SKM-1 treated with dmso at 0.1 percent for 144 hours (cell line): ENCODE data around the gene ZNF618.

Experiments used
- DNase-seq: peaks from one replicate; lab custom pipeline; 2025; ENCODE audit not compliant: unreplicated experiment; lab: John Stamatoyannopoulos, UW

ZNF618 gene

GRCh38 chr9:113882181-113882580, 6.1 kb downstream of the ZNF618 start:
- DNase-seq = no peak

DNA sequence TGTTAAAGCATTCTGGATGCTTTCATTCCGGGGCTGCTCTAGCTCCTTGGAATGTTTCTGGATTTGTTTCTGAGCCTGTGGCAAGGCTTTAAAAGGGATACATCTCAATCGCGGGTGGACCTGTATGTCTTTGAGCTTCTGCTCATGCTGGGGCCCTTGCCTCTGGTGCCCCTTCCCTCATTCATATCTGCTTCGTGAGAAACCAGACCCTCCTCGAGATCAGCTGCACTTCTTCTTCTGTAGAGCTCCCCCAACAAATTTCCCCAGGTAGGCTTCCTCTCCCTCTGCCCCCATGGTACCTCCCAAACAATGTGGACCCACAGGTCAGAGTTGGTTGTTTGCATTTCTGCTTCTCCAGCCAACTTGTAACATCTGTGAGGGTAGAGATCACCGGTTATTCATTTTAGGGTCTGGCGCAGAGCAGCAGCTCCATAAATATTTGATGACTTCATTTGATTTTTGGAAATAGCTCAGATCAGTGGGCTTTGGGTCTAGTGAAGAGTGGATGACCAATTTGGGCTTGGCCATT, 6.6 kb downstream of the ZNF618 start:
- DNase-seq = no peak

GRCh38 chr9:113885183-113886025, 9.3 kb downstream of the ZNF618 start:
- DNase-seq = no peak

- no peak for DNase-seq
These were observed 9.9 kb downstream of the ZNF618 start for GRCh38 chr9:113886026-113886369.

DNA sequence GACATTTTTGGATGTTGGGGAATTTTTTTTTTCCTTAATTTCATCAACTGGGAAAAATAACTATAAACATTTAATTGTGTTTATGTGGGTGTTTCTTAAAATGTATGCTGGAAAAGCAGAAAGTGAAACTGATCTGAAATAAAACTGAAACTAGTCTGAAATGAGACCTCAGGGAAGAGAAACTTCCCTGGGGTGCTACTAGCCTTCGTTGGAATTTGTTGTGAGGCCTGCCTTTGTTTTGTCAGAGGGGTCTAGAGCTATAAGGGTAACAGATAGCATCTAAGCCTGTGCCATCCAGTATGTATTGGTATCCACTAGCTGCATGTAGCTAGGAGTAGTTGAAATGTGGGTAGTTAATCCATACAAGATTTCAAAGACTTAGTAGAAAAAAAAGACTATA, 10.4 kb downstream of the ZNF618 start:
- DNase-seq = no peak

DNA sequence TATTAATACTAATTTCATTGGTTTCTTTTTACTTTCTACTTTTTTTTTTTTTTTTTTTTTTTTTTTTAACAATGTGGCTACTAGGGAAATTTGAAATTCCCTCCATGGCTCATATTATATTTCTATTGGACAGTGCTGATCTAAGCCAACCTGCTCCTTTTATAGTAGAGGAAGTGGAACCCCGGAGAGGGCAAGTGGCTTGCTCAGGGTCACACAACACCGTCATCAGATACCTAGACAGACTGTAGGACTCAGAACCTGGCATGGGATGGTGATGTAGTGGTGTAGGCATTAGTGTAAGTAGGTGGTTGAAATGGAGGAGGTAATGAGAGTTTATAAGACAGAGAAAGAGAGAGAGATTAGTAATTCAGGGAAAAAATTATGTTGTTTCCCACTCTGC, 10.8 kb downstream of the ZNF618 start:
- no peak for DNase-seq

DNA sequence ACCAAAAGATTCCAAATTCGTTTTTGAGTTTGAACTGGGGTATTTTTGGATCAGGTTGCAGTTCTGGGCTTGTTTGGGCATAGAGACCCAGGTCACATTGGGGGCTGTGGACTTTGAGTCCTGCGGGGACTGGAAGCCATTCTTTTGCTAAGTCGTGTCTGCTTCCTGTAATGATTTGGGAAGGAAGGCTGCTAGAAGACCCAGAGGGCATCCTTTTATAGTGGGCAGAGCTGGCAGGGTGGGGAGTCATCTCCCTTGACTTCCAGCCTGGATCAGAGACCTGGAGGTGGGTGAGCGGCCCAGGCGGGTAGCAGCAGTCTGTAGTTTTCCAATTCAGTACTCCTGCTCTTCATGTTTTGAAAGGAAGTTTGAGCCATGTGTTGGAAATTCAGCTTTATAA, 11.3 kb downstream of the ZNF618 start:
- no peak for DNase-seq

DNA sequence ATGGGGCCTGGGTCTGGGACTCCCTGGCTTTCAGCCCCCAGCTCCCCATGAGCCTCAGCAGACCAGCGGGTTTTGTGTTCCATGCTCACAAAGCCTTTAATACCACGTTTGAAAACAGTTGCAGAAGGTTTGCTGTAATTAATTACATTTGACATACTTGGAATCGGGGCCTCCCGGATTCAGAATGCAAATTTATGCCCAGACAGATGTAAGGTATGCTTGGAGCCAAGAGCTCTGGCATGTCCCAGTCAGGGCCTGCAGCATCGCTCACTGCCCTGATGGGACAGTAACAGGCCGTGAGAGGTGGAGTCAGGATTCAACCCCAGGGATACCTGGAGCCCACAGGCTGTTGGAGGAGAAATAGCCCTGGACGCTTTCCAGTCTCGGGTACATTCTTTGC, 12.2 kb downstream of the ZNF618 start:
- DNase-seq = no peak

- no peak for DNase-seq
These were observed 12.9 kb downstream of the ZNF618 start for GRCh38 chr9:113888976-113889375.

DNA sequence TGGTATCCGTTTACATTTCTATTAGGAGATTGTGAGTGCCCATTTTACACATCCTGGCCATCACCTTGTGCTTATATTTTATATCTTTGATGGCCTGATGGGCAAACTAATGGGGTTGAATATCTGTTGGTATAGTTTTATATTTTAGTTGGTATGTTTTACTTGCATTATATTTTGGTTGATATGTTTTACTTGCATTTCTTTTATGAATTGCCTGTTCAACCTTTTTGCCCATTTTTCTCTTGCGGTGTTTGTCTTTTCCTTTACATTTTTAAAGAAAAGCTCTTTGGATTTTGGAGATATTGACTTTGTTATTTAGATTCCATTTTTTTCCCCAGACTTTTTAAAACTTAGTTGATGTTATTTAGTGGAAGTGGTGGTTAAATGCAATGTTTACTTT, 14.6 kb downstream of the ZNF618 start:
- DNase-seq = no peak

GRCh38 chr9:113892861-113893491, 16.9 kb downstream of the ZNF618 start:
- no peak for DNase-seq

GRCh38 chr9:113894166-113894565, 18.1 kb downstream of the ZNF618 start:
- DNase-seq = no peak

DNA sequence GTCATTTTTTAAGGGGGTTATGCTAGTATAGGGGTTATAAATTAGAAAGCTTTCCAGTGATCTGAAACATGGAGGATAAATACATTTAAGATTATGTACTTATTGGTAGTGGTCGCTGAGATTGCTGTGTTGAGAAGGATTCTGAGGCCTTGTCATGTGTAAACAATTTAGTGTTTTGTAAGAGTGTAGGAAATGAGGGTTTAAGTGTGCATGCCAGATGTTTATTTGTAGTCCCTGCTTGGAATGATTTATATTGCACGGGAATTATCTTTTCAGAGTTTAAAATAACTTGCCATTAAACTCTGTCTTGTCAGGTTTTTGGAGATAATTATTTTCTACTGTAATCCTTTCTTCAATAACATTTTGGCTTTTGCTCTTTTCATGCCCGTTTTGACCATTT, 19.4 kb downstream of the ZNF618 start:
- no peak for DNase-seq

DNA sequence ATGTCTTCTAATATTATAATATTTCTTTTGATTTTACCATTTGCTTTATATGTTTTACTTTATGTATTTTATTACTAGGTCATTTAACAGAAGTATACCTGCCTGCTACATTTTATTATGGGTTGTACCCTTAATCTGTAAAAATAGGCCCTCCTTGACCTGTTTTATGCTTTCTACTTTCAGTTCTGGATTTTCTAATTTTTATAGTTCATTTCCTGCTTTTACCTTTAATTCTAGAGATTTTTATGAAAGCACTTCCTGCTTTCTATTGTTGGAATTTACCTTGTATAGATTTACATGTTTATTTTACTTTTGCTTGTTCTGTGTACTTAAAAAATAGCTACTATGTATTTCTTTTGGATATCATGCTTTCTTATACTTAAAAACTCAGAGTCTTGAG, 20.6 kb downstream of the ZNF618 start:
- no peak for DNase-seq

- DNase-seq = no peak
These were observed 22.0 kb downstream of the ZNF618 start for GRCh38 chr9:113898151-113898550.

GRCh38 chr9:113898596-113898995, 22.5 kb downstream of the ZNF618 start:
- DNase-seq = no peak

GRCh38 chr9:113899205-113899604, 23.1 kb downstream of the ZNF618 start:
- no peak for DNase-seq

DNA sequence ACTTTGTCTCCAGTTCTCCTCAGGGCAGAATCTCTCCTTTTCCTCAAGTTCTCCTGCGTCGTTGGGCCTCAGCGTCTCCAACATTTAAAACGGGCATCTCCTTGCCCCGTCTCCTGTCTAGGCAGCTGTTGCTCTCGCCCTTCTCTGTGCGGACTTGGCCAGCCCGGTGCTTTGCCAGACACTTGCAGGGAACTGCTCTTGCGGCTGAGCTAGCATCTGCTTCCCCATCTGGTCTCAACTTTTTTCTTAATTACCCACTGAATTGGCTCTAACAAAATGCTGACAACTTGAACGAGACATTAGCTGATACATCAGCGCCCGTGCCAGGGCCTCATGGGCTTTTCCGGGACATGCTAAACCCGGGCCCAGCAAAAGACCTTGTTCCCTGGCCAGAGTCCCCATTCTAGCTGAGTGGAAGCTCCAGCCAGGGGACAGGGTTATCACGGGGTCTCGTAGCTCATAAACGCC, 25.1 kb downstream of the ZNF618 start:
- no peak for DNase-seq

DNA sequence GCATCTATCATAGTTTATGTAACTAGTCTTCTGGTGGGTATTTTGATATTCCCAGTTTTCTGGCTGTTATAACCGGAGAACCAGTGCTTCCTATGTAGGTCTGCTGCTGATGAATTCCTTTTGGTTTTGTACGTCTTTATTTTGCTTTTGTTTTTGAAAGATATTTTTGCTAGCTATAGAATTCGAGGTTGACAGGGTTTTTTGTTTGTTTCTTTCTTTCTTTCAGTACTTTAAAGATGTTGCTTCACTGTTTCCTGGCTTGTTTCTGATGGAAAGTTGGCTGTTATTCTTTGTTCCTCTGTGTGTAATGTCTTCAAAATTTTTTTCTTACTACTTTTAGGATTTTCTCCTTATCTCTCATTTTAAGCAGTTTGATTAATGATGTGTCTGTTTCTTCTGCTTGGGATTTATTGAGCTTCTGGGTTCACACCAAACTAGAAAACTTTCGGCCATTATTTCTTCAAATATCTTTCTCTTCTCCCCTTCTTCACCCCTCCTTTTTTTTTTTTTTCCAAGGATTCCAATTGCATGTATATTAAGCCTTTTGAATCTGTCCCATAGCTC, 27.5 kb downstream of the ZNF618 start:
- no peak for DNase-seq

GRCh38 chr9:113906411-113907110, 30.5 kb downstream of the ZNF618 start:
- DNase-seq = no peak

- no peak for DNase-seq
These were observed 31.2 kb downstream of the ZNF618 start for GRCh38 chr9:113907282-113907681.
